Left ventricle myocardium inferior (tissue), 1 donor: ENCODE measurements around the gene RAD23A. TPM values are rescaled to one million over a fixed set of nuclear protein-coding genes. Genes with fewer than 3 reads are reported as not detected.
A peak's percentile ranks its signal among the peaks of the same experiment; 100 is the strongest.

Source experiments
- DNase-seq: peaks from one replicate; pipeline ENCODE4 v3.0.0-alpha.2; 2020
- H3K27ac ChIP-seq: fragments of 200-600 bp; replicated peaks from 2 replicates; pipeline ENCODE4 v1.8.0; 2021
- H3K27me3 ChIP-seq: fragments of 200-600 bp; 2 replicates; pipeline ENCODE4 v1.8.0; 2021; ENCODE audit warnings: low read depth
- H3K36me3 ChIP-seq: fragments of 200-600 bp; 2 replicates; pipeline ENCODE4 v1.8.0; 2021
- H3K4me1 ChIP-seq: fragments of 200-600 bp; 2 replicates; pipeline ENCODE4 v1.8.0; 2021
- H3K4me3 ChIP-seq: fragments of 200-600 bp; 2 replicates; pipeline ENCODE4 v1.8.0; 2021; ENCODE audit warnings: mild to moderate bottlenecking, moderate library complexity
- H3K9me3 ChIP-seq: fragments of 200-600 bp; replicated peaks from 2 replicates; pipeline ENCODE4 v1.8.0; 2021
- intact Hi-C: fragments of 100-400 bp; cut with micrococcal nuclease; formaldehyde crosslinking; loops from one replicate; pipeline ENCODE4 v1.11.0; 2022
- total RNA-seq: library from RNA; stranded (reverse); fragmentation: NEBNext Ultra II Directional; extraction: Animal tissue kit (Norgen Biotek cat#: 25700); gene quantifications from one replicate; pipeline ENCODE4 v1.2.1, GENCODE V29; 2021
- TF ChIP-seq, protein P1 (sequence below): fragments of 200-600 bp; IDR thresholded peaks from 2 replicates; pipeline ENCODE4 v1.8.0; 2021; ENCODE audit warnings: antibody characterized with exemption, mild to moderate bottlenecking, borderline replicate concordance
- donor health status: DM: no; HTN: yes; CAD: no; lungs with severe emphysema.

Gene RAD23A
- total RNA-seq, 1 donor from 2014 or later, result 150 TPM

DNA sequence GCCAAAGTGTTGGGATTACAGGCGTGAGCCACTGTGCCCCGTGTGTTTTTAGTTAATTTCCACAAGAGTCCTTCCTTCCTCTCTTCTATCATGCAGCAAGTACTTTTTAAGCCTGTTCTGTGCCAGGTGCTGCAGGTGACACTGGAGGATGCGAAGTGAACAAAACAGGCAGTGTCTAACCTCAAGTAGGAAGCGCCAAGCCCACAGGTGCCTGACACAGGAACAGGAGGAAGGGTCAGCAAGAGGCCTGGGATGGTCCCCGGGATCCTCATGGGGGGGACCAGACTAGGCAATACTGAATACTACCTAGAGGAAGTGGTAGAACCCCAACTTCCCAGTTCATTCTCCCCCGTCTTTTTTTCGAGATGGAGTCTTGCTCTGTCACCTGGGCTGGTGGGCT, 9.1 kb upstream of the RAD23A start:
- H3K27ac ChIP-seq, result no peak overlapping the region
- H3K36me3 ChIP-seq, result peaks cover 25% of the 10 kb centered on the region
- H3K4me1 ChIP-seq, result peaks cover 64% of the 10 kb centered on the region
- H3K4me3 ChIP-seq, result no peak overlapping the region
- TF ChIP-seq, protein P1, sequence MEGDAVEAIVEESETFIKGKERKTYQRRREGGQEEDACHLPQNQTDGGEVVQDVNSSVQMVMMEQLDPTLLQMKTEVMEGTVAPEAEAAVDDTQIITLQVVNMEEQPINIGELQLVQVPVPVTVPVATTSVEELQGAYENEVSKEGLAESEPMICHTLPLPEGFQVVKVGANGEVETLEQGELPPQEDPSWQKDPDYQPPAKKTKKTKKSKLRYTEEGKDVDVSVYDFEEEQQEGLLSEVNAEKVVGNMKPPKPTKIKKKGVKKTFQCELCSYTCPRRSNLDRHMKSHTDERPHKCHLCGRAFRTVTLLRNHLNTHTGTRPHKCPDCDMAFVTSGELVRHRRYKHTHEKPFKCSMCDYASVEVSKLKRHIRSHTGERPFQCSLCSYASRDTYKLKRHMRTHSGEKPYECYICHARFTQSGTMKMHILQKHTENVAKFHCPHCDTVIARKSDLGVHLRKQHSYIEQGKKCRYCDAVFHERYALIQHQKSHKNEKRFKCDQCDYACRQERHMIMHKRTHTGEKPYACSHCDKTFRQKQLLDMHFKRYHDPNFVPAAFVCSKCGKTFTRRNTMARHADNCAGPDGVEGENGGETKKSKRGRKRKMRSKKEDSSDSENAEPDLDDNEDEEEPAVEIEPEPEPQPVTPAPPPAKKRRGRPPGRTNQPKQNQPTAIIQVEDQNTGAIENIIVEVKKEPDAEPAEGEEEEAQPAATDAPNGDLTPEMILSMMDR, result no peak
- no peak for DNase-seq
- H3K27me3 ChIP-seq, result no peaks in the 10 kb centered on the region
- intact Hi-C loops, result no loop called here
- no peaks in the 10 kb centered on the region for H3K9me3 ChIP-seq

GRCh38 chr19:12937093-12937926, 8.4 kb upstream of the RAD23A start:
- peaks cover 65% of the 10 kb centered on the region for H3K4me1 ChIP-seq
- peak overlapping the region; percentile 63 for H3K27ac ChIP-seq
- TF ChIP-seq, protein P1, result no peak
- DNase-seq, result no peak
- H3K36me3 ChIP-seq, result peaks cover 32% of the 10 kb centered on the region
- peak overlapping the region; percentile 83 for H3K4me3 ChIP-seq
- no peaks in the 10 kb centered on the region for H3K9me3 ChIP-seq
- intact Hi-C loops, result no loop called here
- H3K27me3 ChIP-seq, result no peaks in the 10 kb centered on the region

- TF ChIP-seq, protein P1, result peak; percentile 31
- intact Hi-C loops, result no loop called here
- no peaks in the 10 kb centered on the region for H3K9me3 ChIP-seq
These were observed 7.5 kb upstream of the RAD23A start, which contains the start of gene CALR for GRCh38 chr19:12937927-12938778. Gene CALR, plus strand, starts transcription at chr19:12938609. Its CDS starts 71 bp downstream, at chr19:12938680.

GRCh38 chr19:12938779-12939601, 6.7 kb upstream of the RAD23A start:
- intact Hi-C loops, result no loop called here
- H3K4me1 ChIP-seq, result peaks cover 67% of the 10 kb centered on the region
- H3K36me3 ChIP-seq, result peaks cover 49% of the 10 kb centered on the region
- DNase-seq, result no peak
- peak overlapping the region; percentile 91 for H3K27ac ChIP-seq
- H3K4me3 ChIP-seq, result peak overlapping the region; percentile 83
- H3K9me3 ChIP-seq, result no peaks in the 10 kb centered on the region
- H3K27me3 ChIP-seq, result no peaks in the 10 kb centered on the region
- TF ChIP-seq, protein P1, result peak; percentile 26

More at GRCh38 chr19:12937927-12938778, 7.5 kb upstream of the RAD23A start, which contains the start of gene CALR:
- peak within 1 kb of the TSS; percentile 83 for H3K4me3 ChIP-seq
- H3K36me3 ChIP-seq, result peaks cover 41% of the 10 kb centered on the region
- H3K27me3 ChIP-seq, result no peaks in the 10 kb centered on the region
- H3K4me1 ChIP-seq, result peaks cover 65% of the 10 kb centered on the region
- DNase-seq, result peak; percentile 100
- peak within 1 kb of the TSS; percentile 91 for H3K27ac ChIP-seq

DNA sequence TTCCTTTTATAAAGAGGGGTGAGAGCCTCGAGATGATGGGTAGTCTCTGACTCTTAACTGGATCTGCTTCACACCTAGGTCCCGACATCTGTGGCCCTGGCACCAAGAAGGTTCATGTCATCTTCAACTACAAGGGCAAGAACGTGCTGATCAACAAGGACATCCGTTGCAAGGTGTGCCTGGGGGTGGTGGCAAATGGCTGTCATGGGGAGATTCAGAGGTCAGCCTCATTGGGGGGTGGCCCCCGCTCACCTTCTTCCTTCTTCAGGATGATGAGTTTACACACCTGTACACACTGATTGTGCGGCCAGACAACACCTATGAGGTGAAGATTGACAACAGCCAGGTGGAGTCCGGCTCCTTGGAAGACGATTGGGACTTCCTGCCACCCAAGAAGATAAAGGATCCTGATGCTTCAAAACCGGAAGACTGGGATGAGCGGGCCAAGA, 5.7 kb upstream of the RAD23A start:
- intact Hi-C loops, result no loop called here
- Histone ChIP-seq H3K36me3 (peaks cover 59% of the 10 kb centered on the region), H3K4me1 (peaks cover 72% of the 10 kb centered on the region), H3K27me3 (no peaks in the 10 kb centered on the region), H3K4me3 (peak overlapping the region; percentile 83), H3K27ac (peak overlapping the region; percentile 91), H3K9me3 (no peaks in the 10 kb centered on the region)
- no peak for DNase-seq
- TF ChIP-seq, protein P1, result no peak
